ENCODE data around the gene CBARP.

DNA sequence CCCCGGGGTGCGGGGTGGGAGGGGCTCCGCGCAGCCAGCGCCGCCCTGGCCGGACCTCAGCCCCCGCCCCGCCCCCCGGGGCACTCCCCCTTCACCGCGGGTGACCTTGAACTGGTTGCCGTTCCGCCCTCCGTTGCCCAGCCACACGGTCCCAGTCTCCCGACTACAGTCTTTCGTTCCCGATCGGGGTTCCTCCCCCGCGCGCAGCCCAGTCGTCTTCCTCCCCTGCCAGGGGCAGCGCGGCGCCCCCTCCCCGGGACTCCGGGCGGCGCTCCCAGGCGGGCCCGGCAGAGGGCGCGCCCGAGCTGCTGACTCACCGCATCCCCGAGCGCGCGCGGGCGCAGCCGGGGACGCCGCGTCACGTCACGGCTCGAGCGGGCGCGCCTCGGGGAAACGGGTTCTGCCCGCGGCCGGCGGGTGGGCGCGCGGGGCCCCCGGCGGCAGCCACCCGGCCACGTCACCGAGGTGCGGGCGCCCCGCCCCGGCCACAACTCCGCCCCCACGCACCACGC is 11.0 kb upstream of the CBARP start:
- TF ChIP-seq, protein P1, sequence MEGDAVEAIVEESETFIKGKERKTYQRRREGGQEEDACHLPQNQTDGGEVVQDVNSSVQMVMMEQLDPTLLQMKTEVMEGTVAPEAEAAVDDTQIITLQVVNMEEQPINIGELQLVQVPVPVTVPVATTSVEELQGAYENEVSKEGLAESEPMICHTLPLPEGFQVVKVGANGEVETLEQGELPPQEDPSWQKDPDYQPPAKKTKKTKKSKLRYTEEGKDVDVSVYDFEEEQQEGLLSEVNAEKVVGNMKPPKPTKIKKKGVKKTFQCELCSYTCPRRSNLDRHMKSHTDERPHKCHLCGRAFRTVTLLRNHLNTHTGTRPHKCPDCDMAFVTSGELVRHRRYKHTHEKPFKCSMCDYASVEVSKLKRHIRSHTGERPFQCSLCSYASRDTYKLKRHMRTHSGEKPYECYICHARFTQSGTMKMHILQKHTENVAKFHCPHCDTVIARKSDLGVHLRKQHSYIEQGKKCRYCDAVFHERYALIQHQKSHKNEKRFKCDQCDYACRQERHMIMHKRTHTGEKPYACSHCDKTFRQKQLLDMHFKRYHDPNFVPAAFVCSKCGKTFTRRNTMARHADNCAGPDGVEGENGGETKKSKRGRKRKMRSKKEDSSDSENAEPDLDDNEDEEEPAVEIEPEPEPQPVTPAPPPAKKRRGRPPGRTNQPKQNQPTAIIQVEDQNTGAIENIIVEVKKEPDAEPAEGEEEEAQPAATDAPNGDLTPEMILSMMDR (IDR thresholded peaks at IDR 0.05) = peak; percentile 87
- TF ChIP-seq RFX5 (IDR thresholded peaks at IDR 0.05; ENCODE audit: low read length) = no peak
- TF ChIP-seq, protein P2, sequence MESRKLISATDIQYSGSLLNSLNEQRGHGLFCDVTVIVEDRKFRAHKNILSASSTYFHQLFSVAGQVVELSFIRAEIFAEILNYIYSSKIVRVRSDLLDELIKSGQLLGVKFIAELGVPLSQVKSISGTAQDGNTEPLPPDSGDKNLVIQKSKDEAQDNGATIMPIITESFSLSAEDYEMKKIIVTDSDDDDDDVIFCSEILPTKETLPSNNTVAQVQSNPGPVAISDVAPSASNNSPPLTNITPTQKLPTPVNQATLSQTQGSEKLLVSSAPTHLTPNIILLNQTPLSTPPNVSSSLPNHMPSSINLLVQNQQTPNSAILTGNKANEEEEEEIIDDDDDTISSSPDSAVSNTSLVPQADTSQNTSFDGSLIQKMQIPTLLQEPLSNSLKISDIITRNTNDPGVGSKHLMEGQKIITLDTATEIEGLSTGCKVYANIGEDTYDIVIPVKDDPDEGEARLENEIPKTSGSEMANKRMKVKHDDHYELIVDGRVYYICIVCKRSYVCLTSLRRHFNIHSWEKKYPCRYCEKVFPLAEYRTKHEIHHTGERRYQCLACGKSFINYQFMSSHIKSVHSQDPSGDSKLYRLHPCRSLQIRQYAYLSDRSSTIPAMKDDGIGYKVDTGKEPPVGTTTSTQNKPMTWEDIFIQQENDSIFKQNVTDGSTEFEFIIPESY (IDR thresholded peaks at IDR 0.05; ENCODE audit: borderline replicate concordance, low read depth) = no peak
- TF ChIP-seq POLR2AphosphoS5 (IDR thresholded peaks at IDR 0.05; ENCODE audit: low read depth, low read length) = no peak
- TF ChIP-seq YY1 (IDR thresholded peaks at IDR 0.05; ENCODE audit: low read depth) = no peak
- TF ChIP-seq JUND (IDR thresholded peaks at IDR 0.05) = no peak
- no peak for TF ChIP-seq TCF12 (IDR thresholded peaks at IDR 0.05)
- TF ChIP-seq RAD21 (IDR thresholded peaks at IDR 0.05; ENCODE audit: low read length) = peak; percentile 44

Measured in SK-N-SH (cell line).